H9 (cell line): Measurements from ENCODE around the gene SETBP1. TPM values are rescaled to one million over a fixed set of nuclear protein-coding genes. Genes with fewer than 3 reads are reported as not detected.

Source experiments
- DNase-seq: peaks from one replicate; pipeline ENCODE4 v3.0.0-alpha.2; 2017
- H2AFZ ChIP-seq: one replicate; pipeline ENCODE4 v1.6.1; 2013; ENCODE audit warnings: mild to moderate bottlenecking, low read length, control low read depth, moderate library complexity
- H2AK5ac ChIP-seq: 2 replicates; pipeline ENCODE4 v1.6.1; 2013; ENCODE audit warnings: low read length, control low read depth, mixed read lengths; ENCODE audit not compliant: insufficient read length
- H2BK120ac ChIP-seq: one replicate; pipeline ENCODE4 v1.6.1; 2013; ENCODE audit warnings: low read depth, mild to moderate bottlenecking, low read length, control low read depth, inconsistent platforms; ENCODE audit not compliant: poor library complexity, severe bottlenecking
- H2BK12ac ChIP-seq: 2 replicates; pipeline ENCODE4 v1.6.1; 2013; ENCODE audit warnings: low read length, control low read depth, mixed read lengths, low read depth; ENCODE audit not compliant: insufficient read length
- H2BK15ac ChIP-seq: 2 replicates; pipeline ENCODE4 v1.6.1; 2013; ENCODE audit warnings: low read depth, low read length, control low read depth
- H2BK20ac ChIP-seq: one replicate; pipeline ENCODE4 v1.6.1; 2013; ENCODE audit warnings: low read depth, mild to moderate bottlenecking, low read length, control low read depth, inconsistent platforms; ENCODE audit not compliant: poor library complexity, severe bottlenecking
- H2BK5ac ChIP-seq: 2 replicates; pipeline ENCODE4 v1.6.1; 2013; ENCODE audit warnings: low read length, control low read depth, mixed read lengths; ENCODE audit not compliant: insufficient read length
- H3K14ac ChIP-seq: 2 replicates; pipeline ENCODE4 v1.6.1; 2013; ENCODE audit warnings: low read length, control low read depth; ENCODE audit not compliant: insufficient read depth
- H3K18ac ChIP-seq: 2 replicates; pipeline ENCODE4 v1.6.1; 2013; ENCODE audit warnings: low read depth, mild to moderate bottlenecking, mixed read lengths, low read length, control low read depth; ENCODE audit not compliant: insufficient read length
- H3K23ac ChIP-seq: 2 replicates; pipeline ENCODE4 v1.6.1; 2013; ENCODE audit warnings: low read length, control low read depth, mixed read lengths, low read depth; ENCODE audit not compliant: insufficient read length
- H3K23me2 ChIP-seq: 2 replicates; pipeline ENCODE4 v1.6.1; 2013; ENCODE audit warnings: low read depth, mild to moderate bottlenecking, mixed read lengths, low read length, control low read depth; ENCODE audit not compliant: insufficient read length, poor library complexity, severe bottlenecking
- H3K27ac ChIP-seq: 2 replicates; pipeline ENCODE4 v1.5.1; 2013; ENCODE audit warnings: low read length, control low read depth, mixed read lengths, low read depth; ENCODE audit not compliant: insufficient read length
- H3K27me3 ChIP-seq: 2 replicates; pipeline ENCODE4 v1.6.1; 2013; ENCODE audit warnings: low read length, control low read depth, inconsistent platforms; ENCODE audit not compliant: insufficient read depth
- H3K4ac ChIP-seq: 2 replicates; pipeline ENCODE4 v1.6.1; 2013; ENCODE audit warnings: low read depth, mild to moderate bottlenecking, control low read depth, inconsistent platforms, low read length, moderate library complexity
- H3K4me1 ChIP-seq: 2 replicates; pipeline ENCODE4 v1.6.1; 2013; ENCODE audit warnings: low read length, control low read depth, inconsistent platforms; ENCODE audit not compliant: insufficient read depth
- H3K4me2 ChIP-seq: 2 replicates; pipeline ENCODE4 v1.6.1; 2013; ENCODE audit warnings: low read length, control low read depth, mixed read lengths; ENCODE audit not compliant: insufficient read length, insufficient read depth
- H3K56ac ChIP-seq: 2 replicates; pipeline ENCODE4 v1.6.1; 2013; ENCODE audit warnings: low read depth, mild to moderate bottlenecking, mixed read lengths, low read length, control low read depth; ENCODE audit not compliant: insufficient read length
- H3K79me1 ChIP-seq: 2 replicates; pipeline ENCODE4 v1.6.1; 2013; ENCODE audit warnings: low read depth, mild to moderate bottlenecking, moderate library complexity, low read length, control low read depth, inconsistent platforms; ENCODE audit not compliant: insufficient read depth, poor library complexity, severe bottlenecking
- H3K79me2 ChIP-seq: 2 replicates; pipeline ENCODE4 v1.6.1; 2013; ENCODE audit warnings: low read length, control low read depth, inconsistent platforms; ENCODE audit not compliant: insufficient read depth
- H3K9ac ChIP-seq: 2 replicates; pipeline ENCODE4 v1.6.1; 2013; ENCODE audit warnings: low read length, control low read depth, mixed read lengths; ENCODE audit not compliant: insufficient read length; ENCODE audit errors: extremely low read depth
- H3K9me3 ChIP-seq: one replicate; pipeline ENCODE4 v1.6.1; 2013; ENCODE audit warnings: low read depth, low read length, inconsistent platforms; ENCODE audit not compliant: control insufficient read depth
- H3T11ph ChIP-seq: one replicate; pipeline ENCODE4 v1.6.1; 2013; ENCODE audit warnings: mild to moderate bottlenecking, low read length, control low read depth, inconsistent platforms
- H4K20me1 ChIP-seq: one replicate; pipeline ENCODE4 v1.6.1; 2013; ENCODE audit not compliant: control insufficient read depth, insufficient read length, insufficient read depth
- H4K5ac ChIP-seq: 2 replicates; pipeline ENCODE4 v1.6.1; 2013; ENCODE audit warnings: low read depth, mild to moderate bottlenecking, mixed read lengths, low read length, control low read depth; ENCODE audit not compliant: insufficient read length
- H4K8ac ChIP-seq: replicated peaks from 2 replicates; pipeline ENCODE4 v1.6.1; 2013; ENCODE audit warnings: low read length, control low read depth, mixed read lengths, low read depth; ENCODE audit not compliant: insufficient read length
- H4K91ac ChIP-seq: 2 replicates; pipeline ENCODE4 v1.6.1; 2013; ENCODE audit warnings: low read depth, mild to moderate bottlenecking, moderate library complexity, mixed read lengths, low read length, control low read depth; ENCODE audit not compliant: insufficient read length
- H3K27ac Mint-ChIP-seq, 3 experiments: 2 replicates in 2 of 3; 3 replicates in 1 of 3; pipeline ENCODE4 v1.8.0; 2020 to 2021; ENCODE audit warnings: mixed read lengths in 3 of 3, mild to moderate bottlenecking in 1 of 3, moderate library complexity in 1 of 3
- H3K27me3 Mint-ChIP-seq: 2 replicates; pipeline ENCODE4 v1.8.0; 2021; ENCODE audit warnings: low read depth, mild to moderate bottlenecking, moderate library complexity, mixed read lengths
- H3K36me3 Mint-ChIP-seq, 3 experiments: 2 replicates in 2 of 3; 3 replicates in 1 of 3; pipeline ENCODE4 v1.8.0; 2020 to 2021; ENCODE audit warnings: low read depth in 3 of 3, mixed read lengths in 3 of 3; ENCODE audit not compliant: insufficient read depth in 1 of 3
- H3K4me1 Mint-ChIP-seq, 2 experiments: 2 replicates each; pipeline ENCODE4 v1.8.0; 2020; ENCODE audit warnings: mixed read lengths in 2 of 2
- H3K4me3 Mint-ChIP-seq, 2 experiments: 2 replicates in 1 of 2; 3 replicates in 1 of 2; pipeline ENCODE4 v1.8.0; 2020 to 2021; ENCODE audit warnings: mild to moderate bottlenecking in 2 of 2, mixed read lengths in 2 of 2, moderate library complexity in 1 of 2
- H3K9me3 Mint-ChIP-seq, 2 experiments: 2 replicates in 1 of 2; 3 replicates in 1 of 2; pipeline ENCODE4 v1.8.0; 2020; ENCODE audit warnings: mild to moderate bottlenecking in 2 of 2, mixed read lengths in 2 of 2, moderate library complexity in 1 of 2
- WGBS: extraction: QIAGEN DNeasy Blood & Tissue Kit; methylation state at CpG from one replicate; pipeline ENCODE4 v1.1.7; 2013; ENCODE audit warnings: missing lambda C conversion rate, low lambda C conversion rate, mixed read lengths; ENCODE audit not compliant: insufficient read length; ENCODE audit errors: extremely low coverage; 5-methylcytosine and 5-hydroxymethylcytosine counted together
- total RNA-seq: library from RNA; stranded (reverse); gene quantifications from 2 replicates; pipeline ENCODE4 v1.2.1, GENCODE V29; 2021
- TF ChIP-seq, protein P1 (sequence below): fragments of 200-600 bp; sonication (generic); conservative IDR thresholded peaks from 3 replicates; pipeline ENCODE4 v1.8.0; 2021; ENCODE audit warnings: antibody characterized with exemption, mild to moderate bottlenecking

SETBP1 gene
- total RNA-seq, 1 experiment from 2014 or later, result 4.6 TPM

DNA sequence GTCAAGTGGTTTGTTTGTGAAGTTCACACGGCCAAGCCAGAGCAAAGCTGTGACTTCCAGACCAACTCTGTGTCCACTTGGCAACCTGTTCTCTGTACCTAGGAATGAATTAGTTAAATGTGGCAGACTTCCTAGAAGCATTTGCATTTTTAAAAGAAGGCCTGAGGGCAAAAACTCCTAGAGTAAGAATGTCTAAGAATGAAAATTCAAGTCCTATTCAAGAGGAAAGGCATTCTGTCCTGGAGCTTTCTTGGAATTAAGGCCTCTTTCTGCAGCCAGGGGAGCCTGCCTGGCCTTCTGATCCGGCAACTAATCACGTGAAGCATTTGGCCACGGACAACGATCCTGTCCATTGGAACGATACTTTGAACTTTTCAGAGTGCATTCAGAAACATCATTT is 155.0 kb downstream of the SETBP1 start:
- no peak overlapping the region for H3T11ph ChIP-seq
- H3K9me3 ChIP-seq, result no peaks in the 10 kb centered on the region
- Mint-ChIP-seq H3K4me1 (peaks cover 55 to 58% of the 10 kb centered on the region in 2 experiments), H3K27me3 (no peaks in the 10 kb centered on the region), H3K36me3 (no peaks in the 10 kb centered on the region; a peak in 1 of 7 replicates), H3K4me3 (no peak overlapping the region), H3K9me3 (no peaks in the 10 kb centered on the region), H3K27ac (no peak overlapping the region)
- whole genome bisulfite sequencing, result no CpG with 5 or more reads among the region's 6 CpGs
- TF ChIP-seq, protein P1, sequence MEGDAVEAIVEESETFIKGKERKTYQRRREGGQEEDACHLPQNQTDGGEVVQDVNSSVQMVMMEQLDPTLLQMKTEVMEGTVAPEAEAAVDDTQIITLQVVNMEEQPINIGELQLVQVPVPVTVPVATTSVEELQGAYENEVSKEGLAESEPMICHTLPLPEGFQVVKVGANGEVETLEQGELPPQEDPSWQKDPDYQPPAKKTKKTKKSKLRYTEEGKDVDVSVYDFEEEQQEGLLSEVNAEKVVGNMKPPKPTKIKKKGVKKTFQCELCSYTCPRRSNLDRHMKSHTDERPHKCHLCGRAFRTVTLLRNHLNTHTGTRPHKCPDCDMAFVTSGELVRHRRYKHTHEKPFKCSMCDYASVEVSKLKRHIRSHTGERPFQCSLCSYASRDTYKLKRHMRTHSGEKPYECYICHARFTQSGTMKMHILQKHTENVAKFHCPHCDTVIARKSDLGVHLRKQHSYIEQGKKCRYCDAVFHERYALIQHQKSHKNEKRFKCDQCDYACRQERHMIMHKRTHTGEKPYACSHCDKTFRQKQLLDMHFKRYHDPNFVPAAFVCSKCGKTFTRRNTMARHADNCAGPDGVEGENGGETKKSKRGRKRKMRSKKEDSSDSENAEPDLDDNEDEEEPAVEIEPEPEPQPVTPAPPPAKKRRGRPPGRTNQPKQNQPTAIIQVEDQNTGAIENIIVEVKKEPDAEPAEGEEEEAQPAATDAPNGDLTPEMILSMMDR, result no peak
- no peaks in the 10 kb centered on the region for H3K79me2 ChIP-seq
- no peak overlapping the region for H3K4me2 ChIP-seq
- no peak overlapping the region for H3K56ac ChIP-seq
- no peaks in the 10 kb centered on the region for H3K27me3 ChIP-seq
- no peak overlapping the region for H4K91ac ChIP-seq
- peaks cover 12% of the 10 kb centered on the region; the same call in 1 of the 2 replicates for H3K4me1 ChIP-seq
- no peak overlapping the region for H3K23ac ChIP-seq
- H2BK120ac ChIP-seq, result no peak overlapping the region
- no peak overlapping the region for H2BK5ac ChIP-seq
- no peak overlapping the region for H2BK15ac ChIP-seq
- no peak overlapping the region for H3K14ac ChIP-seq
- H3K18ac ChIP-seq, result no peak overlapping the region
- H4K20me1 ChIP-seq, result no peaks in the 10 kb centered on the region
- H2AK5ac ChIP-seq, result no peak overlapping the region
- H2BK20ac ChIP-seq, result no peak overlapping the region
- H3K4ac ChIP-seq, result no peak overlapping the region
- H4K5ac ChIP-seq, result no peak overlapping the region
- H2AFZ ChIP-seq, result no peak overlapping the region
- no peaks in the 10 kb centered on the region for H3K23me2 ChIP-seq
- H3K27ac ChIP-seq, result no peak overlapping the region
- no peak overlapping the region for H4K8ac ChIP-seq
- no peak overlapping the region for H3K9ac ChIP-seq
- H3K79me1 ChIP-seq, result no peaks in the 10 kb centered on the region
- no peak overlapping the region for H2BK12ac ChIP-seq
- DNase-seq, result no peak
